Mesenchymal stem cell (in vitro differentiated cells and primary cell): Measurements from ENCODE around the gene NRXN3.

ENCODE experiments used
- DNase-seq: peaks from one replicate; pipeline ENCODE4 v3.0.0-alpha.2; 2013
- H2AFZ ChIP-seq: one replicate; pipeline ENCODE4 v1.6.1; 2013; ENCODE audit warnings: low read depth, mild to moderate bottlenecking, control low read depth, inconsistent platforms, low read length, moderate library complexity
- H2AK5ac ChIP-seq: 2 replicates; pipeline ENCODE4 v1.6.1; 2013; ENCODE audit warnings: low read length, moderate library complexity, mild to moderate bottlenecking, inconsistent platforms; ENCODE audit not compliant: severe bottlenecking
- H2BK120ac ChIP-seq: one replicate; pipeline ENCODE4 v1.6.1; 2013; ENCODE audit warnings: low read depth, mild to moderate bottlenecking, inconsistent platforms, low read length, moderate library complexity
- H2BK12ac ChIP-seq, 2 experiments: one replicate each; pipeline ENCODE4 v1.6.1; 2013; ENCODE audit warnings: inconsistent platforms in 2 of 2, low read length in 2 of 2, mild to moderate bottlenecking in 2 of 2, moderate library complexity in 2 of 2, control low read depth in 1 of 2
- H2BK15ac ChIP-seq: one replicate; pipeline ENCODE4 v1.6.1; 2013; ENCODE audit warnings: mild to moderate bottlenecking, low read depth, inconsistent platforms; ENCODE audit not compliant: poor library complexity, severe bottlenecking
- H2BK5ac ChIP-seq: 2 replicates; pipeline ENCODE4 v1.6.1; 2013; ENCODE audit warnings: low read depth, mild to moderate bottlenecking, low read length, control low read depth, inconsistent platforms; ENCODE audit not compliant: poor library complexity, severe bottlenecking
- H3K14ac ChIP-seq, 2 experiments: one replicate each; pipeline ENCODE4 v1.6.1; 2013; ENCODE audit warnings: inconsistent platforms in 2 of 2, low read length in 2 of 2, control low read depth in 1 of 2, mild to moderate bottlenecking in 1 of 2, moderate library complexity in 1 of 2
- H3K18ac ChIP-seq, 2 experiments: one replicate each; pipeline ENCODE4 v1.6.1; 2013; ENCODE audit warnings: inconsistent platforms in 2 of 2, low read length in 2 of 2, control low read depth in 1 of 2, low read depth in 1 of 2, mild to moderate bottlenecking in 1 of 2
- H3K23ac ChIP-seq, 2 experiments: one replicate each; pipeline ENCODE4 v1.6.1; 2013; ENCODE audit warnings: inconsistent platforms in 2 of 2, low read length in 2 of 2, mild to moderate bottlenecking in 2 of 2, moderate library complexity in 2 of 2, control low read depth in 1 of 2
- H3K27ac ChIP-seq: 2 replicates; pipeline ENCODE4 v1.5.1; 2013; ENCODE audit warnings: mild to moderate bottlenecking, moderate library complexity, low read length, control low read depth, inconsistent platforms; ENCODE audit not compliant: poor library complexity, severe bottlenecking
- H3K27me3 ChIP-seq, 2 experiments: 2 replicates each; pipeline versions ENCODE4 v1.6.1 to v1.7.0; 2013; ENCODE audit warnings: low read length in 2 of 2, mild to moderate bottlenecking in 2 of 2, moderate library complexity in 2 of 2, control low read depth in 1 of 2, inconsistent platforms in 1 of 2; ENCODE audit not compliant: control insufficient read depth in 1 of 2, insufficient read depth in 1 of 2
- H3K36me3 ChIP-seq, 2 experiments: 2 replicates each; pipeline versions ENCODE4 v1.6.1 to v1.7.0; 2013; ENCODE audit warnings: low read length in 2 of 2, control low read depth in 1 of 2, inconsistent platforms in 1 of 2, low read depth in 1 of 2, mild to moderate bottlenecking in 1 of 2; ENCODE audit not compliant: insufficient read depth in 2 of 2, control insufficient read depth in 1 of 2
- H3K4ac ChIP-seq, 2 experiments: one replicate each; pipeline ENCODE4 v1.6.1; 2013; ENCODE audit warnings: inconsistent platforms in 2 of 2, low read length in 2 of 2, mild to moderate bottlenecking in 2 of 2, moderate library complexity in 2 of 2, control low read depth in 1 of 2, low read depth in 1 of 2
- H3K4me1 ChIP-seq: 2 replicates; pipeline ENCODE4 v1.6.1; 2013; ENCODE audit warnings: low read depth, low read length, control low read depth; ENCODE audit not compliant: control insufficient read depth, insufficient read depth
- H3K4me2 ChIP-seq: 2 replicates; pipeline ENCODE4 v1.6.1; 2013; ENCODE audit warnings: low read length, mild to moderate bottlenecking, inconsistent platforms; ENCODE audit not compliant: poor library complexity, severe bottlenecking
- H3K4me3 ChIP-seq, 2 experiments: 2 replicates each; pipeline versions ENCODE4 v1.5.1 to v1.7.0; 2013; ENCODE audit warnings: low read length in 2 of 2, mild to moderate bottlenecking in 2 of 2, control low read depth in 1 of 2, low read depth in 1 of 2; ENCODE audit not compliant: insufficient read depth in 1 of 2
- H3K79me1 ChIP-seq: replicated peaks from 2 replicates; pipeline ENCODE4 v1.6.1; 2013; ENCODE audit warnings: mild to moderate bottlenecking, control low read depth, low read length, inconsistent platforms; ENCODE audit not compliant: poor library complexity, severe bottlenecking
- H3K9ac ChIP-seq: 2 replicates; pipeline ENCODE4 v1.7.0; 2013; ENCODE audit warnings: mild to moderate bottlenecking, low read length, moderate library complexity
- H3K9me3 ChIP-seq: 2 replicates; pipeline ENCODE4 v1.7.0; 2013; ENCODE audit warnings: mild to moderate bottlenecking, low read length; ENCODE audit not compliant: control insufficient read depth
- H4K8ac ChIP-seq: one replicate; pipeline ENCODE4 v1.6.1; 2013; ENCODE audit warnings: inconsistent platforms, mild to moderate bottlenecking, low read length, moderate library complexity
- H4K91ac ChIP-seq: one replicate; pipeline ENCODE4 v1.6.1; 2013; ENCODE audit warnings: mild to moderate bottlenecking, low read length, inconsistent platforms
- WGBS: methylation state at CpG from one replicate; pipeline ENCODE4 v1.1.7; 2013; ENCODE audit warnings: mixed read lengths; 5-methylcytosine and 5-hydroxymethylcytosine counted together

NRXN3 gene

DNA sequence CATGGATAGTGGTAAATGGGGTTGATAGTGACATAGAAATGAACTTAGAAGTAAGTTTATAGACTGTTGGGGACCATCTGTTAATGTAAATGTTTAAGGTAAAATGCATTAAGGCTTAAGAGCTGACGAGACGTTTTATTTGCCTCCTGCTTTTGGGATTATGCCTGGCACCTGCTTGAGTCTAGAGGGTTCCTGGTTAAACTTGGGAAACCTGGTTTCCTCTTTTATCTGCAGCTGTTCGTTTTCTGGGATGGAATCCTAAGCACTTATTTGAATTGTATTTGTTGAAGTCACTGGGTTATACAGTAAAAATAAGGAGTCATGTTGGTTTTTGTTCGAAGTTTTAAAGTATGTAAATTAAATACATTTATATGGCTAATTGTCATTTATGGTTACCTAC, 914.7 kb downstream of the NRXN3 start:
- H3K9me3 ChIP-seq = no peaks in the 10 kb centered on the region
- no peak for DNase-seq
- H4K8ac ChIP-seq = no peak overlapping the region
- no peaks in the 10 kb centered on the region for H3K79me1 ChIP-seq
- H3K4me3 ChIP-seq = no peak overlapping the region
- H3K4ac ChIP-seq = no peak overlapping the region
- no peak overlapping the region for H2AK5ac ChIP-seq
- WGBS = 59% methylated on average over 3 of the region's 4 CpGs
- no peak overlapping the region for H2BK15ac ChIP-seq
- no peak overlapping the region for H2BK120ac ChIP-seq
- H2BK12ac ChIP-seq = no peak overlapping the region
- H3K23ac ChIP-seq = no peak overlapping the region
- H3K14ac ChIP-seq = no peak overlapping the region
- no peak overlapping the region for H4K91ac ChIP-seq
- H3K27me3 ChIP-seq = no peaks in the 10 kb centered on the region
- H3K9ac ChIP-seq = no peak overlapping the region
- H3K36me3 ChIP-seq = no peaks in the 10 kb centered on the region
- H2BK5ac ChIP-seq = no peak overlapping the region
- H3K27ac ChIP-seq = no peak overlapping the region
- no peak overlapping the region for H3K4me2 ChIP-seq
- H2AFZ ChIP-seq = no peak overlapping the region
- H3K4me1 ChIP-seq = no peaks in the 10 kb centered on the region
- no peak overlapping the region for H3K18ac ChIP-seq

DNA sequence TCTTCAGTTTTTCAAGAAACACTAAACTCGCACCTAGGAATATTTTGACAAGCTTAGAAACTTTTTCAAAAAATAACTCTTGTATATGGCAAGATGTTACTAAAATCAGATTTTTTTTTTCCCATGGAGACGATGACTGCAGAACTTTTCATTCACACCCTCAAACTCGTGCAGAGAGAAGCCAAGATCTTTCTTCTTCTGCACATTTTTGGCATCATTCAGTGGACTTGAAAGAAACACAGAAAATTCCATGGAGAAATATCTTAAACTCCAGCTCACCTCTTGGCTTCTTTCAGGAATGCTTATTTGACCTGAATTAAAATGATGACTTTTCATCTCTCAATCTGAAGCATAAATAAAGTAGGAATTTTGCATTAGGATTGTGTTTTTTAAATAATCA, 919.4 kb downstream of the NRXN3 start:
- no peak overlapping the region for H3K18ac ChIP-seq
- H3K27me3 ChIP-seq = no peaks in the 10 kb centered on the region
- no peak overlapping the region for H2BK12ac ChIP-seq
- no peak overlapping the region for H3K9ac ChIP-seq
- 77% methylated on average over 2 of the region's 3 CpGs for WGBS
- H3K4me3 ChIP-seq = no peak overlapping the region
- H4K8ac ChIP-seq = no peak overlapping the region
- H2BK5ac ChIP-seq = no peak overlapping the region
- no peak overlapping the region for H3K4me2 ChIP-seq
- H2AFZ ChIP-seq = no peak overlapping the region
- no peak for DNase-seq
- no peaks in the 10 kb centered on the region for H3K9me3 ChIP-seq
- H2BK15ac ChIP-seq = no peak overlapping the region
- no peak overlapping the region for H2BK120ac ChIP-seq
- H2AK5ac ChIP-seq = no peak overlapping the region
- H4K91ac ChIP-seq = no peak overlapping the region
- H3K4me1 ChIP-seq = no peaks in the 10 kb centered on the region
- H3K27ac ChIP-seq = no peak overlapping the region
- no peaks in the 10 kb centered on the region for H3K79me1 ChIP-seq
- no peak overlapping the region for H3K14ac ChIP-seq
- no peaks in the 10 kb centered on the region for H3K36me3 ChIP-seq
- H3K4ac ChIP-seq = no peak overlapping the region
- H3K23ac ChIP-seq = no peak overlapping the region

DNA sequence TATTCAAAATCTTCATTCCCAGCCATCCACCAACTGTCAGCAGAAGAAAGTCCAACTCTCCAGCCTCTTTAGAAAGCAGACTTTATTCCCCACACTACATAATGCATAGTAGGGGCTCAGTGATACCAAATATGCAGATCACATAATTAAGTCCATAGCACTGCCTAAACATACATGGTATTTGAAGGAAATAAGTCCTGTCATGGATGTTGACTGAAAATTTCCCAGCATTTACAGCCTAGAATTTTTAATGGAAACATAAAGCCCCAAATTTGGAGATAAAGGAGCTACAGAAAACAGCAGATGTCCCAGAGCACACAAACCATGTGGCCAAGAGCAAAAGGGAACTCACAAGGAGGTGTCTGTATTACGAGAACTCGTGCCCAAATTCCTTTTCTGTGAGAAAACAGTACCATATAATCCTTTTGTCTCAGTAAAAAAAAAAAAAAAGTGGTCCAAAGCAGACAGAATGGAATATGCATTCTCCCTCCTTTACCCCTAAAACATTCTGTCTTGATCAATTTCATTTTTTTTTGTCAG, 920.5 kb downstream of the NRXN3 start:
- H2AFZ ChIP-seq = no peak overlapping the region
- no peak overlapping the region for H3K4me2 ChIP-seq
- no peak overlapping the region for H4K8ac ChIP-seq
- no peaks in the 10 kb centered on the region for H3K9me3 ChIP-seq
- no peak for DNase-seq
- H2BK12ac ChIP-seq = no peak overlapping the region
- no peak overlapping the region for H2BK15ac ChIP-seq
- H3K4me1 ChIP-seq = no peaks in the 10 kb centered on the region
- no peaks in the 10 kb centered on the region for H3K36me3 ChIP-seq
- no peak overlapping the region for H3K4ac ChIP-seq
- no peak overlapping the region for H4K91ac ChIP-seq
- H3K27ac ChIP-seq = no peak overlapping the region
- H3K79me1 ChIP-seq = no peaks in the 10 kb centered on the region
- H2BK5ac ChIP-seq = no peak overlapping the region
- no peaks in the 10 kb centered on the region for H3K27me3 ChIP-seq
- H2AK5ac ChIP-seq = no peak overlapping the region
- no CpG with 5 or more reads among the region's 2 CpGs for WGBS
- H3K9ac ChIP-seq = no peak overlapping the region
- no peak overlapping the region for H3K18ac ChIP-seq
- H3K14ac ChIP-seq = no peak overlapping the region
- H3K23ac ChIP-seq = no peak overlapping the region
- no peak overlapping the region for H3K4me3 ChIP-seq
- H2BK120ac ChIP-seq = no peak overlapping the region

DNA sequence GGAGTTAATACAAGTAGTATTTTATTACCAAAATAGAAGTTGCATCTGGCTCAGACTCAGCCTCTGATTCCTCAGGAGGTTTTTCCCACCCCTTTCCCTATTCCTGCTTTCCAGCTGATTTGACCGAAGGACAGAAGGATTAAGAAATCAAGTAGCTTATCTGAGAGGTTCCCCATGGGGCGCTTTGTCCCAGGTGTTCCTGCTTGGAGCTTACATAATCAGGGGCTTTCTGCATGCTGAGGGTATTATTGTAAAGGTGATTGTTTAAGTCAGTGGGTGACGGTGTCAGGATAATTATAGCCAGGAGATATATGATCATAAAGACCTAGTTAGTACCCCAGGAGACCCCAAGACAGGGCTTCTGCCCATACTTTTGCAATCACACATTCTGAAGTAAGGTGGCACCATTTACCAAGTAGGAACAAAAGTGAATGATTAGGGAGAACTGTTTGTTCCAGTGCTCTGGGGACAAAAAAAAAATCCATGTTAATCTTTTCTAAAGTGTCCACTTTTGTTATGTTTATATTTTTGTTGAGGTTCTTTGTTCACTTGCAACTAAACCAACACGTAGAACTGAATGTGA, 921.3 kb downstream of the NRXN3 start:
- no peak overlapping the region for H2BK120ac ChIP-seq
- no peaks in the 10 kb centered on the region for H3K9me3 ChIP-seq
- no peak overlapping the region for H3K14ac ChIP-seq
- H2BK15ac ChIP-seq = no peak overlapping the region
- H3K4ac ChIP-seq = no peak overlapping the region
- DNase-seq = no peak
- no peak overlapping the region for H4K91ac ChIP-seq
- H2BK12ac ChIP-seq = no peak overlapping the region
- H3K27me3 ChIP-seq = no peaks in the 10 kb centered on the region
- no peaks in the 10 kb centered on the region for H3K79me1 ChIP-seq
- H4K8ac ChIP-seq = no peak overlapping the region
- H3K36me3 ChIP-seq = no peaks in the 10 kb centered on the region
- H3K9ac ChIP-seq = no peak overlapping the region
- no peak overlapping the region for H2AFZ ChIP-seq
- H3K27ac ChIP-seq = no peak overlapping the region
- H2AK5ac ChIP-seq = no peak overlapping the region
- H3K4me1 ChIP-seq = no peaks in the 10 kb centered on the region
- no peak overlapping the region for H3K23ac ChIP-seq
- H2BK5ac ChIP-seq = no peak overlapping the region
- no peak overlapping the region for H3K4me3 ChIP-seq
- WGBS = 63% methylated on average over 3 of the region's 4 CpGs
- no peak overlapping the region for H3K18ac ChIP-seq
- H3K4me2 ChIP-seq = no peak overlapping the region
